ENCODE results near the gene C10orf88.

- TF ChIP-seq, protein P1, sequence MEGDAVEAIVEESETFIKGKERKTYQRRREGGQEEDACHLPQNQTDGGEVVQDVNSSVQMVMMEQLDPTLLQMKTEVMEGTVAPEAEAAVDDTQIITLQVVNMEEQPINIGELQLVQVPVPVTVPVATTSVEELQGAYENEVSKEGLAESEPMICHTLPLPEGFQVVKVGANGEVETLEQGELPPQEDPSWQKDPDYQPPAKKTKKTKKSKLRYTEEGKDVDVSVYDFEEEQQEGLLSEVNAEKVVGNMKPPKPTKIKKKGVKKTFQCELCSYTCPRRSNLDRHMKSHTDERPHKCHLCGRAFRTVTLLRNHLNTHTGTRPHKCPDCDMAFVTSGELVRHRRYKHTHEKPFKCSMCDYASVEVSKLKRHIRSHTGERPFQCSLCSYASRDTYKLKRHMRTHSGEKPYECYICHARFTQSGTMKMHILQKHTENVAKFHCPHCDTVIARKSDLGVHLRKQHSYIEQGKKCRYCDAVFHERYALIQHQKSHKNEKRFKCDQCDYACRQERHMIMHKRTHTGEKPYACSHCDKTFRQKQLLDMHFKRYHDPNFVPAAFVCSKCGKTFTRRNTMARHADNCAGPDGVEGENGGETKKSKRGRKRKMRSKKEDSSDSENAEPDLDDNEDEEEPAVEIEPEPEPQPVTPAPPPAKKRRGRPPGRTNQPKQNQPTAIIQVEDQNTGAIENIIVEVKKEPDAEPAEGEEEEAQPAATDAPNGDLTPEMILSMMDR (optimal IDR thresholded peaks at IDR 0.05 in 1 of 3, IDR thresholded peaks at IDR 0.05 in 1 of 3, conservative IDR thresholded peaks at IDR 0.05 in 1 of 3; ENCODE audit: extremely low read depth in 1 of 3, insufficient read depth in 2 of 3, low read length in 3 of 3): no peak
- TF ChIP-seq EZH2 (IDR thresholded peaks at IDR 0.05; ENCODE audit: low read length): no peak
Measured at GRCh38 chr10:122962405-122962804, 8.4 kb upstream of the C10orf88 start.

Measured in keratinocyte (primary cell).